HL-60 (cell line): ENCODE data around the gene MAD1L1.

Experiments
- DNase-seq, 2 experiments: peaks; one replicate each; pipeline ENCODE4 v3.0.0-alpha.2; 2010 to 2020; ENCODE audit warnings: low read depth in 1 of 2, low spot score in 1 of 2
- H3K27ac ChIP-seq: fragments of 250-450 bp; sonication (Bioruptor Pico); replicated peaks from 2 replicates; pipeline ENCODE4 v1.5.1; 2020; ENCODE audit warnings: mild to moderate bottlenecking, moderate library complexity
- H3K27me3 ChIP-seq: fragments of 250-450 bp; sonication (Bioruptor Pico); 2 replicates; pipeline ENCODE4 v1.5.1; 2021; ENCODE audit warnings: mild to moderate bottlenecking, moderate library complexity; ENCODE audit not compliant: insufficient read depth, poor library complexity, severe bottlenecking
- H3K4me3 ChIP-seq: replicated peaks from 2 replicates; pipeline ENCODE4 v1.5.1; 2011; ENCODE audit warnings: mild to moderate bottlenecking, control low read depth, low read length; ENCODE audit not compliant: insufficient read depth
- CTCF ChIP-seq: IDR thresholded peaks from one replicate; pipeline ENCODE4 v1.5.1; 2011; ENCODE audit warnings: low read length, control low read depth, inconsistent platforms; ENCODE audit not compliant: insufficient read depth
- GABPA ChIP-seq: IDR thresholded peaks from 2 replicates; pipeline ENCODE4 v1.6.1; 2012; ENCODE audit warnings: low read depth
- POLR2AphosphoS5 ChIP-seq: IDR thresholded peaks from 2 replicates; pipeline ENCODE4 v1.6.1; 2012; ENCODE audit warnings: low read depth
- REST ChIP-seq: IDR thresholded peaks from 2 replicates; pipeline ENCODE4 v1.6.1; 2012; ENCODE audit warnings: low read depth; ENCODE audit not compliant: insufficient replicate concordance
- SPI1 ChIP-seq: IDR thresholded peaks from 2 replicates; pipeline ENCODE4 v1.6.1; 2012; ENCODE audit warnings: low read depth, mild to moderate bottlenecking, borderline replicate concordance

The MAD1L1 gene

GRCh38 chr7:1901431-1902210, 331.1 kb downstream of the MAD1L1 start:
- TF ChIP-seq CTCF (no peak), REST (no peak), GABPA (no peak), SPI1 (no peak), POLR2AphosphoS5 (no peak)
- H3K4me3 ChIP-seq, result no peak overlapping the region
- no peak overlapping the region for H3K27ac ChIP-seq
- no peak for DNase-seq
- H3K27me3 ChIP-seq, result no peaks in the 10 kb centered on the region

GRCh38 chr7:1900847-1901246, 331.9 kb downstream of the MAD1L1 start:
- no peak overlapping the region for H3K4me3 ChIP-seq
- no peaks in the 10 kb centered on the region for H3K27me3 ChIP-seq
- no peak for TF ChIP-seq SPI1
- TF ChIP-seq POLR2AphosphoS5, result no peak
- no peak for TF ChIP-seq REST
- TF ChIP-seq GABPA, result no peak
- no peak for TF ChIP-seq CTCF
- no peak for DNase-seq
- no peak overlapping the region for H3K27ac ChIP-seq

- no peak for TF ChIP-seq SPI1
- no peak for TF ChIP-seq REST
- TF ChIP-seq CTCF, result no peak
- TF ChIP-seq POLR2AphosphoS5, result no peak
- TF ChIP-seq GABPA, result no peak
- H3K4me3 ChIP-seq, result no peak overlapping the region
- no peak overlapping the region for H3K27ac ChIP-seq
- no peaks in the 10 kb centered on the region for H3K27me3 ChIP-seq
- no peak for DNase-seq
These were observed 332.6 kb downstream of the MAD1L1 start for GRCh38 chr7:1899951-1900762.
